ENCODE data around the gene ZMYND10. TPM values are rescaled to one million over a fixed set of nuclear protein-coding genes. Genes with fewer than 3 reads are reported as not detected.
A peak's percentile ranks its signal among the peaks of the same experiment; 100 is the strongest.

The ZMYND10 gene
- total and polyA plus RNA-seq, 9 of the 15 experiments (the other 6 are each of a cell fraction or from before 2014, with no cell fraction given), result 0.20 to 2.8 (median 0.70) TPM

GRCh38 chr3:50320853-50321335 is 24.6 kb downstream of the ZMYND10 start (continued):
- TF ChIP-seq COPS2 (conservative IDR thresholded peaks at IDR 0.05) (no peak), NRF1 (conservative IDR thresholded peaks at IDR 0.05 in 1 of 2, IDR thresholded peaks at IDR 0.05 in 1 of 2) (peak; percentile 70 to 73; a peak in 3 of 4 replicates), MTA3 (IDR thresholded peaks at IDR 0.05; ENCODE audit: borderline replicate concordance) (0 out of 2 replicates have a peak, but pooled peaks have one; percentile 34), ZNF431 (CRISPR knock-in tag; IDR thresholded peaks at IDR 0.05) (no peak), NCOR1 (IDR thresholded peaks at IDR 0.05) (no peak), ZBTB34 (CRISPR knock-in tag; IDR thresholded peaks at IDR 0.05) (no peak), ZKSCAN1 (IDR thresholded peaks at IDR 0.05; ENCODE audit: low read depth, low read length) (no peak), TRIM24 (IDR thresholded peaks at IDR 0.05) (no peak), ZNF217 (CRISPR knock-in tag; IDR thresholded peaks at IDR 0.05) (no peak), HOXB6 (CRISPR knock-in tag; IDR thresholded peaks at IDR 0.05; ENCODE audit: borderline replicate concordance) (no peak), ATF4 (CRISPR knock-in tag; IDR thresholded peaks at IDR 0.05) (no peak), NFXL1 (CRISPR knock-in tag; IDR thresholded peaks at IDR 0.05) (no peak), YBX1 (IDR thresholded peaks at IDR 0.05) (no peak), ZBTB7A (IDR thresholded peaks at IDR 0.05; ENCODE audit: borderline replicate concordance, control insufficient read depth, low read depth, low read length) (peak; percentile 86; the same call in 1 of the 2 replicates), CBFB (CRISPR knock-in tag; IDR thresholded peaks at IDR 0.05) (no peak), TCF3 (CRISPR knock-in tag; IDR thresholded peaks at IDR 0.05) (no peak), GATAD2B (IDR thresholded peaks at IDR 0.05; ENCODE audit: borderline replicate concordance) (peak; percentile 79; the same call in 1 of the 2 replicates), MXI1 (IDR thresholded peaks at IDR 0.05; ENCODE audit: low read depth, low read length) (peak; percentile 81; the same call in 1 of the 2 replicates), XRCC5 (IDR thresholded peaks at IDR 0.05; ENCODE audit: low read depth, low read length) (no peak), TSC22D4 (tag; IDR thresholded peaks at IDR 0.05) (no peak)
- TF ChIP-seq, protein P1, sequence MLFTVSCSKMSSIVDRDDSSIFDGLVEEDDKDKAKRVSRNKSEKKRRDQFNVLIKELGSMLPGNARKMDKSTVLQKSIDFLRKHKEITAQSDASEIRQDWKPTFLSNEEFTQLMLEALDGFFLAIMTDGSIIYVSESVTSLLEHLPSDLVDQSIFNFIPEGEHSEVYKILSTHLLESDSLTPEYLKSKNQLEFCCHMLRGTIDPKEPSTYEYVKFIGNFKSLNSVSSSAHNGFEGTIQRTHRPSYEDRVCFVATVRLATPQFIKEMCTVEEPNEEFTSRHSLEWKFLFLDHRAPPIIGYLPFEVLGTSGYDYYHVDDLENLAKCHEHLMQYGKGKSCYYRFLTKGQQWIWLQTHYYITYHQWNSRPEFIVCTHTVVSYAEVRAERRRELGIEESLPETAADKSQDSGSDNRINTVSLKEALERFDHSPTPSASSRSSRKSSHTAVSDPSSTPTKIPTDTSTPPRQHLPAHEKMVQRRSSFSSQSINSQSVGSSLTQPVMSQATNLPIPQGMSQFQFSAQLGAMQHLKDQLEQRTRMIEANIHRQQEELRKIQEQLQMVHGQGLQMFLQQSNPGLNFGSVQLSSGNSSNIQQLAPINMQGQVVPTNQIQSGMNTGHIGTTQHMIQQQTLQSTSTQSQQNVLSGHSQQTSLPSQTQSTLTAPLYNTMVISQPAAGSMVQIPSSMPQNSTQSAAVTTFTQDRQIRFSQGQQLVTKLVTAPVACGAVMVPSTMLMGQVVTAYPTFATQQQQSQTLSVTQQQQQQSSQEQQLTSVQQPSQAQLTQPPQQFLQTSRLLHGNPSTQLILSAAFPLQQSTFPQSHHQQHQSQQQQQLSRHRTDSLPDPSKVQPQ (CRISPR knock-in tag; IDR thresholded peaks at IDR 0.05; ENCODE audit: borderline replicate concordance), result no peak
- TF ChIP-seq, protein P2, sequence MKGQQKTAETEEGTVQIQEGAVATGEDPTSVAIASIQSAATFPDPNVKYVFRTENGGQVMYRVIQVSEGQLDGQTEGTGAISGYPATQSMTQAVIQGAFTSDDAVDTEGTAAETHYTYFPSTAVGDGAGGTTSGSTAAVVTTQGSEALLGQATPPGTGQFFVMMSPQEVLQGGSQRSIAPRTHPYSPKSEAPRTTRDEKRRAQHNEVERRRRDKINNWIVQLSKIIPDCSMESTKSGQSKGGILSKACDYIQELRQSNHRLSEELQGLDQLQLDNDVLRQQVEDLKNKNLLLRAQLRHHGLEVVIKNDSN (CRISPR knock-in tag; IDR thresholded peaks at IDR 0.05), result peak; percentile 59; the same call in 1 of the 2 replicates
- TF ChIP-seq, protein P3, sequence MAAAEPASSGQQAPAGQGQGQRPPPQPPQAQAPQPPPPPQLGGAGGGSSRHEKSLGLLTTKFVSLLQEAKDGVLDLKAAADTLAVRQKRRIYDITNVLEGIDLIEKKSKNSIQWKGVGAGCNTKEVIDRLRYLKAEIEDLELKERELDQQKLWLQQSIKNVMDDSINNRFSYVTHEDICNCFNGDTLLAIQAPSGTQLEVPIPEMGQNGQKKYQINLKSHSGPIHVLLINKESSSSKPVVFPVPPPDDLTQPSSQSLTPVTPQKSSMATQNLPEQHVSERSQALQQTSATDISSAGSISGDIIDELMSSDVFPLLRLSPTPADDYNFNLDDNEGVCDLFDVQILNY (CRISPR knock-in tag; IDR thresholded peaks at IDR 0.05), result no peak

Data from K562 (cell line).